HuH-7 (cell line): Measurements from ENCODE around the gene LTO1.
"Not testable (repeated sequence)": the region's sequence is repeated elsewhere in the genome, so short reads cannot be mapped to it uniquely, and the experiment has no call there.

ENCODE experiments used
- DNase-seq: peaks from one replicate; pipeline ENCODE4 v3.0.0; 2011; ENCODE audit warnings: low spot score

The LTO1 gene

GRCh38 chr11:69634590-69634989 is 40.6 kb downstream of the LTO1 start:
- no peak for DNase-seq

DNA sequence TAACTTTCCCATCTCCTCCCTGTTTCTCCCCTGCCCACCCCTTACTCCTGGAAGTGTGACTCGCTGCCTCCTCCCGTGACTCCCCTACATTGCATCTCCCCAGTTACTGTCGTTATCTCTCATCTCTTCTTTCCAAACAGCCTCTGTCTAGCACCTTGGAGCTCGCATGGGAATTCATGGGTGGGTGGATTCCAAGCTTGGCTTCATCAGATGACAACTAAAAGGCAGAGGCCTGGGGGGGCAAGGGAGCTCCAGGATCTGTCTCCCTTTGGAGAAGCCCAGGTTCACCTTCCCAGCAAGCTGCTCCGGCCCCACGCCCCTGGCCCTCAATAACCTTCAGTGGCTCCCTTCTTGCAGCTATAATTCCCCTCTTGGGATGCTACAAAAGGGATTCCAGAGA is 41.1 kb downstream of the LTO1 start:
- DNase-seq: no peak

DNA sequence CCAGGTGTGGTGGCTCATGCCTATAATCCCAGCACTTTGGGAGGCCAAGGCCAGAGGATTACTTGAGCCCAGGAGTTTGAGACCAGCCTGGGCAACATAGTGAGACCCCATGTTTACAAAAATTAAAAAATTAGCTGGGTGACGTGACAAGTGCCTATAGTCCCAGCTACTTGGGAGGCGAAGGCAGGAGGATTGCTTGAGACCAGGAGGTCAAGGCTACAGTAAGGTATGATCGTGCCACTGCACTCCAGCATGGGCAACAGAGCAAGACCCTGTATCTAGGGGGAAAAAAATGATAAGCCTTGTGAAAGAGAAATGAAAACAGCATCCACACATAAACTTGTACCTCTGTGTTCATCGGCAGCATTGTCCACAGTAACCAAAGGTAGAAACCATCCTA is 42.3 kb downstream of the LTO1 start:
- DNase-seq: no peak

DNA sequence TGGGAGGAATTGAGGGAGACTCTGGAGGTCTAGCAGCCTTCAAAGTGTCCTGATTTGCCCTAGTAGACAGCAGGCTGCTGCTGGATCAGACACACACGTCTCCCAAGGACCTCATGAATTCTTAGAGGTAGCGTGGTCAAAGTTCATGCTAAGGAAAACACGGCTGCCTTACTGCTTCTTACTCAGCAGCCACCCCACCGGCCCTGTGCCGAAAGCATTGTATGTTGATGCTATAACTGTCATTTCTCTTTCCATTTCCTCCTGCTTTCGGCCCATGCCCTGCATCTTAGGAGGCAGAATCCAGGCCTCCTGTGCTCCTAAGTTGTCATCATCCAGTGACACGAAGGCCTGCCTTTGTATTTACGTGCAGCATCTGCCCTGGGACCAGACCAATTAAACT is 44.7 kb downstream of the LTO1 start:
- no peak for DNase-seq

GRCh38 chr11:69630017-69630416 is 45.1 kb downstream of the LTO1 start:
- no peak for DNase-seq

GRCh38 chr11:69627551-69627950 is 47.6 kb downstream of the LTO1 start:
- DNase-seq: no peak

GRCh38 chr11:69625476-69625875 is 49.7 kb downstream of the LTO1 start:
- DNase-seq: no peak

DNA sequence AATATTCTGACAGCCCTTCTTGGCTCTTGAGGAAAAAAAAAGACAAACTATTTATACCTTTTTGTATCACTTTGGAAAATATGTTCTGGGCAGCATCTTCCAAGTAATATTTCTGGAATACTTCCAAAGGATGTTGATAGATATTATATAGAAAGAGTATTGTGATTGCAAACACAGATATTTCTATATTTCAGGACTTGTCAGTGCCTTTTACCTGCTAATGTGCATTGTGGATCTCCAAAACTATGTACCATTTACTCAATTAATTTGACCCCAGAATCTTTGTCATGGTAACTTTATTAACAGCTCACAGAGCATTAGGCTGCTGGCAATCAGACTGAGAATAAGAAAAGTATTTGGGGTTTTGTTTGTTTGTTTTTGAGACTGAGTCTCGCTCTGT is 50.9 kb downstream of the LTO1 start:
- DNase-seq: no peak

DNA sequence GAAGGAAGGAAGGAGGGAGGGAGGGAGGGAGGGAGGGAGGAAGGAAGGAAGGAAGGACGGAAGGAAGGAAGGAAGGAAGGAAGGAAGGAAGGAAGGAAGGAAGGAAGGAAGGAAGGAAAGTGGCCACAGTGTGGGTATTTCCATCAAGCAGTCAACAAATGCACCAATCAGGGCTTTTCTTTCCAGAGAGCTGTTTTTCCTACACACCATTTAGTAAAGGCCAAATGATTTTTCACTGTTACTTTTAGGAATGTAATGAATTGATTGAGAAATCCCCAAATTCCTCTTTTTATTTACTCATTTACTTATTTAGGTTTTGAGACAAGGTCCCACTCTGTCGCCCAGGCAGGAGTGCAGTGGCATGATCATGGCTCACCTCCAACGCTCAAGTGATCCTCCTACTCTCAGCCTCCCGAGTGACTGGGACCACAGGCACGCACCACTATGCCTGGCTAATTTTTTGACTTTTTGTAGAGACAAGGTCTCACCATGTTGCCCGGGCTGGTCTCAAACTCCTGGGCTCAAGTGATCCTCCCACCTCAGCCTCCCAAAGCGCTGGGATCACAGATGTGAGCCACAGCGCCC is 53.0 kb downstream of the LTO1 start:
- not testable (repeated sequence) for DNase-seq

DNA sequence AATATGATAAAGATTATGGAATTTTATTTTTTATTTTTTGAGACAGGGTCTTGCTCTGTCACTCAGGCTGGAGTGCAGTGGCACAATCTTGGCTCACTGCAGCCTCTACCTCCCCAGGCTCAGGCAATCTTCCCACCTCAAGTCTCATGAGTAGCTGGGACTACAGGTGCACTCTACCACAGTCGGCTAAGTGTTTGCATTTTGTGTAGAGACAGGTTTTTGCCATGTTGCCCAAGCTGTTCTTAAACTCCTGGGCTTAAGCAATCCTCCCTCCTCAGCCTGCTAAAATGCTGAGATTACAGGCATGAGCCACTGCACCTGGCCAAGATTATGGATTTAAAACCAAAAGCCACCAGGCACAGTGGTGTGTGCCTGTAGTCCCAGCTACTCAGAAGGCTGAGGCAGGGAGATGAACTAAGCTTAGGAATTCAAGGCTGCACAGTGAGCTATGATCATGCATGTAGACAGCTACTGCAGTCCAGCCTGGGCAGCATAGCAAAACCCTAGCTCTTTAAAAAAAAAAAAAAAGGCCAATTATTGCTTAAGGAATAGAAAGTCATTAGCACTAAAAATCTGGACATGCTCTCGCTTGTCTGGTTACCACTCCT is 54.4 kb downstream of the LTO1 start:
- no peak for DNase-seq

DNA sequence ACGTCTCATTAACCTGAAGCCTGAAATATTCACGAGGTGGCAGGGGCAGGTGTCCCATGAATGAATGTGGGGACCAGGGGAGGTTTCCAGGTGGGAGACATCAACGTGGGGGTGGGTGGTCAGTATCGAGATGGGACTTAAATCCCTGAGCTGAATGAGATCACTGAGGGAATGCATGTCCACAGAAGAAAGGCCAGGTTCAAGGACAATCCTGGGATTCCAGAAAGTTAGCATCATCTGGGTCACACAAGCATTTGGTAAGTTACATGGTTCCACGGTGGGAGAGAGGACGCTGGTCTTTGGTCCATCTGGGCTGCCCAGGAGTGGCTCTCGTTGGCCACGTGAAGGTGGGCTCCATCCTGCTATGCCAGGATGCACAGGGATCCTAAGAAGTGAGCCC is 56.9 kb downstream of the LTO1 start:
- DNase-seq: no peak

- no peak for DNase-seq
Observed at GRCh38 chr11:69617682-69618081, 57.5 kb downstream of the LTO1 start.

- DNase-seq: no peak
Observed at GRCh38 chr11:69617220-69617619, 57.9 kb downstream of the LTO1 start.
